Measurements from ENCODE around the gene PRDX6. TPM values are rescaled to one million over a fixed set of nuclear protein-coding genes. Genes with fewer than 3 reads are reported as not detected.
A peak's percentile ranks its signal among the peaks of the same experiment; 100 is the strongest.

Gene PRDX6
- total RNA-seq, 1 experiment from 2014 or later: 533 TPM

DNA sequence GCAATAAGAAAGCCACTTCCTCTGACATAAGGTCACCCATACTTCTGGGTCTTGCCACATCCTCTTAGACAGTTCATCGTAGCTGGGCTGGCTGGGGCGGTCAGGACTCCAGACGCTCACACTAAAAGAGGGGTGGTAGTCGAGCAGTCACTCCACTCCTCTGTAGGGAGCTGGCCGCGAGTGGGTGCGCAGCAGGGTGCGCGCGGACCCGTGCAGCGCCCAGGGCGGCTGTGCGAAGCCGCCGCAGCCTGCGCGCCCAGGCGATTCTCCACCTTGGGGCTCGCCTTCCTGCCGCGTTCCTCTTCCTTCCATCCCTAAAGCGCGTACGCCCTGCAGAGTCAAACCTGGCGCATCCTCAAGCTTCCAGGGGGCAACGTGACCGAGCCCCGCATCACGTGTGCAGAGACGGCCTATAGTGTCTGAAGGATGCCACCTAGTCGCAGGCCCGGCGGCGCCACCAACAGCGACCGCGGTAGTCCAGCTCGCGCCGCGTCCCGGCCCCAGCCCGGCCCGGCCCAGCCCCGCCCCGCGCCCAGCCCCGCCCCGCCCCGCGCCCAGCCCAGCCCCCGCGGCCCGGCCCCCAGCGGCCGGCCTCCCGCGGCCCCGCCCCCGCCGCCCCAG lies 360 bp upstream of the PRDX6 start:
- DNase-seq: peak; percentile 96
- Histone ChIP-seq H3K18ac (ENCODE audit: insufficient read length, low read depth, low read length) (no peak overlapping the region), H2AK5ac (ENCODE audit: insufficient read length, low read length) (no peak overlapping the region), H3K27ac (ENCODE audit: insufficient read length, low read depth, low read length) (no peak overlapping the region), H3K56ac (ENCODE audit: insufficient read length, low read depth, low read length) (no peak overlapping the region), H2BK15ac (ENCODE audit: low read depth, low read length) (no peak overlapping the region), H4K5ac (ENCODE audit: insufficient read length, low read depth, low read length) (peak overlapping the region; percentile 76), H3K23ac (ENCODE audit: insufficient read length, low read depth, low read length) (no peak overlapping the region), H3K4me2 (ENCODE audit: insufficient read depth, insufficient read length, low read length) (peak overlapping the region; percentile 97), H3K4ac (ENCODE audit: low read depth, low read length) (no peak overlapping the region), H3K27me3 (ENCODE audit: insufficient read depth, low read length) (no peaks in the 10 kb centered on the region), H2BK5ac (ENCODE audit: insufficient read length, low read length) (no peak overlapping the region), H3K9me3 (ENCODE audit: control insufficient read depth, low read depth, low read length) (peaks cover 1% of the 10 kb centered on the region), H2BK12ac (ENCODE audit: insufficient read length, low read depth, low read length) (no peak overlapping the region), H2AFZ (ENCODE audit: low read length) (no peak overlapping the region), H2BK120ac (ENCODE audit: low read depth, low read length, poor library complexity, severe bottlenecking) (no peak overlapping the region), H4K20me1 (ENCODE audit: control insufficient read depth, insufficient read depth, insufficient read length) (no peaks in the 10 kb centered on the region), H3K79me1 (ENCODE audit: insufficient read depth, low read depth, low read length, poor library complexity, severe bottlenecking) (no peaks in the 10 kb centered on the region), H3K79me2 (ENCODE audit: insufficient read depth, low read length) (peaks cover 25% of the 10 kb centered on the region; the same call in 1 of the 2 replicates), H2BK20ac (ENCODE audit: low read depth, low read length, poor library complexity, severe bottlenecking) (no peak overlapping the region), H3T11ph (ENCODE audit: low read length) (no peak overlapping the region), H4K8ac (replicated peaks; ENCODE audit: insufficient read length, low read depth, low read length) (no peak overlapping the region), H3K9ac (ENCODE audit: extremely low read depth, insufficient read length, low read length) (peak overlapping the region; percentile 60), H3K23me2 (ENCODE audit: insufficient read length, low read depth, low read length, poor library complexity, severe bottlenecking) (peaks cover 18% of the 10 kb centered on the region), H3K4me1 (ENCODE audit: insufficient read depth, low read length) (no peaks in the 10 kb centered on the region; the same call in 1 of the 2 replicates), H3K14ac (ENCODE audit: insufficient read depth, low read length) (peak overlapping the region; percentile 90), H4K91ac (ENCODE audit: insufficient read length, low read depth, low read length) (no peak overlapping the region)
- no CpG with 5 or more reads among the region's 62 CpGs for WGBS (ENCODE audit: extremely low coverage, insufficient read length, low lambda C conversion rate)
- Mint-ChIP-seq H3K27ac (peak overlapping the region in 2 of 3 experiments; percentile 90 to 94; a peak in 3 of 7 replicates), H3K36me3 (ENCODE audit: insufficient read depth in 1 of 3, low read depth in 3 of 3) (peaks cover 39 to 58% (median 44%) of the 10 kb centered on the region in 3 experiments), H3K9me3 (peaks cover 7 to 8% of the 10 kb centered on the region in 2 experiments), H3K4me1 (peaks cover 34 to 46% of the 10 kb centered on the region in 2 experiments), H3K4me3 (peak overlapping the region; percentile 94 to 98), H3K27me3 (ENCODE audit: low read depth) (no peaks in the 10 kb centered on the region)
- TF ChIP-seq, protein P1, sequence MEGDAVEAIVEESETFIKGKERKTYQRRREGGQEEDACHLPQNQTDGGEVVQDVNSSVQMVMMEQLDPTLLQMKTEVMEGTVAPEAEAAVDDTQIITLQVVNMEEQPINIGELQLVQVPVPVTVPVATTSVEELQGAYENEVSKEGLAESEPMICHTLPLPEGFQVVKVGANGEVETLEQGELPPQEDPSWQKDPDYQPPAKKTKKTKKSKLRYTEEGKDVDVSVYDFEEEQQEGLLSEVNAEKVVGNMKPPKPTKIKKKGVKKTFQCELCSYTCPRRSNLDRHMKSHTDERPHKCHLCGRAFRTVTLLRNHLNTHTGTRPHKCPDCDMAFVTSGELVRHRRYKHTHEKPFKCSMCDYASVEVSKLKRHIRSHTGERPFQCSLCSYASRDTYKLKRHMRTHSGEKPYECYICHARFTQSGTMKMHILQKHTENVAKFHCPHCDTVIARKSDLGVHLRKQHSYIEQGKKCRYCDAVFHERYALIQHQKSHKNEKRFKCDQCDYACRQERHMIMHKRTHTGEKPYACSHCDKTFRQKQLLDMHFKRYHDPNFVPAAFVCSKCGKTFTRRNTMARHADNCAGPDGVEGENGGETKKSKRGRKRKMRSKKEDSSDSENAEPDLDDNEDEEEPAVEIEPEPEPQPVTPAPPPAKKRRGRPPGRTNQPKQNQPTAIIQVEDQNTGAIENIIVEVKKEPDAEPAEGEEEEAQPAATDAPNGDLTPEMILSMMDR (conservative IDR thresholded peaks at IDR 0.05): no peak
